LNCaP clone FGC (cell line): ENCODE results near the gene CAPS.

Experiments used
- DNase-seq: peaks from one replicate; pipeline ENCODE4 v3.0.0-alpha.2; 2011; ENCODE audit warnings: low read depth
- H3K4me3 ChIP-seq: 2 replicates; pipeline ENCODE4 v1.5.1; 2011; ENCODE audit warnings: mild to moderate bottlenecking, low read depth, low read length, control low read depth
- TF ChIP-seq, protein P1 (sequence below): IDR thresholded peaks from 2 replicates; pipeline ENCODE4 v1.5.1; 2012; ENCODE audit warnings: mild to moderate bottlenecking; ENCODE audit not compliant: control insufficient read depth, insufficient read depth; ENCODE audit errors: extremely low read depth

CAPS gene

DNA sequence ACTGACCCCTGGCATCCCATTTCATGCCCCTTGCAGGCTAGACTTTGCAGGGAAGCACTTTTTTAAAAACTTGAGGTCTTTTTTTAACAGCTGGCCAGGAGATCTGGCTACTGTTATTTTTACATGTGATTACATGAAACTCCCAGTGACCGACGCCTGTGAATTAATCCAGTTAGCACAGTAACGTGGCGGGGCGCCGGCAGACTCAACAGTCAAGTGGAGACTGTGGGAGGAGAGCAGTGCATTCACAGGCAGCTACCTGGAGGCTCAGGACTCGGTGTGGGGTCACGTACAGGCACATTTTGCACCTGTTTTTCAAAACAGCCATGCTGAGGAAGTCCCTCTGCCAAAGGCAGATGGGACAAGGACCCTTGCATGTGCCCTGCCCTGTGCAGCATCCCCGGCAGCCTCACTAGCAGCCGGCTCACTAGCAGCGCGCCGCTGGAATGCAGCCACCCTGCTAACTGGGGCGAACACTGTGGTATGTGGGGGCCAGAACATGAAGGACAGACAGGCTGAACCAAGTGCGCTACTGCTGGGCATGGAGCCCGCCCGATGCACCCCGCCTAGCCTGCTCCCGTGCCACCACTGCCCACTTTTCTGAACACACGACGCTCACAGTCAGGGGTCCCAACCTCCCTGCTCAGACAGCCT is 18.7 kb downstream of the CAPS start:
- no peak overlapping the region for H3K4me3 ChIP-seq

DNA sequence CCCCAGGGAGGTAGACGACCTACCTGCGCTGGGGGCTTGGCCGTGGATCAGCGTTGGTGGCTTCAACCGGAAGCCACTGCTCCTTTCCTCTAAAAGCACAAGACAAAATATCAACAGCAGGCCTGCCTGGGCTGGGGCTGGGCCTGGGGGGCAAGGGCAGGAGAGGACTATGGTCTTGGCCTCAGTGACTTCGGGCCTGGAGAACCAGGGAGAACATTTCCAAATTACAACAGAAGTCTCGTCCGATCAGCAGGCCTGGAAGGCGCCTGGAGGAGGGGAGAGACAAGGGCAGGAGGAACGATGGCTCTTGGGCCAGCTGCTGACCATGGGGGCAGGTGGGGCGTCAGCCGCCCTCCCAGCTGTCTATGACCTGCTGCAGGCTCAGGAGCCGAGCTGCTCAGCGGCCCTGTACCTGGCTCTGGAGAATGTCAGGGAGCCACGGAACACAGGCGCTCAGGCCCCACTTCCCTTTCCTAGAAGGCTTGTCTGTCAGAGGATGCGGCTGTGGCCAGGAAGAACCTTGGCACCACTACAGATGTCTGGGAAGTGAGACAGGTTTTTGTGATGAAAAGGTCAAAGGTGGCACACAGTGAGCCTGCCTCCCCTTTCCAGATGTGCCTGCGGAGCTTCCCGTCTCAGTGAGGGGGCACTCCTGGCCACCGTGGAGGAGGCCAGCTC is 19.5 kb downstream of the CAPS start:
- DNase-seq: peak; percentile 7
- no peak overlapping the region for H3K4me3 ChIP-seq
- TF ChIP-seq, protein P1, sequence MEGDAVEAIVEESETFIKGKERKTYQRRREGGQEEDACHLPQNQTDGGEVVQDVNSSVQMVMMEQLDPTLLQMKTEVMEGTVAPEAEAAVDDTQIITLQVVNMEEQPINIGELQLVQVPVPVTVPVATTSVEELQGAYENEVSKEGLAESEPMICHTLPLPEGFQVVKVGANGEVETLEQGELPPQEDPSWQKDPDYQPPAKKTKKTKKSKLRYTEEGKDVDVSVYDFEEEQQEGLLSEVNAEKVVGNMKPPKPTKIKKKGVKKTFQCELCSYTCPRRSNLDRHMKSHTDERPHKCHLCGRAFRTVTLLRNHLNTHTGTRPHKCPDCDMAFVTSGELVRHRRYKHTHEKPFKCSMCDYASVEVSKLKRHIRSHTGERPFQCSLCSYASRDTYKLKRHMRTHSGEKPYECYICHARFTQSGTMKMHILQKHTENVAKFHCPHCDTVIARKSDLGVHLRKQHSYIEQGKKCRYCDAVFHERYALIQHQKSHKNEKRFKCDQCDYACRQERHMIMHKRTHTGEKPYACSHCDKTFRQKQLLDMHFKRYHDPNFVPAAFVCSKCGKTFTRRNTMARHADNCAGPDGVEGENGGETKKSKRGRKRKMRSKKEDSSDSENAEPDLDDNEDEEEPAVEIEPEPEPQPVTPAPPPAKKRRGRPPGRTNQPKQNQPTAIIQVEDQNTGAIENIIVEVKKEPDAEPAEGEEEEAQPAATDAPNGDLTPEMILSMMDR: no peak

More for the DNA sequence above, 18.7 kb downstream of the CAPS start:
- TF ChIP-seq, protein P1: no peak
- no peak for DNase-seq

DNA sequence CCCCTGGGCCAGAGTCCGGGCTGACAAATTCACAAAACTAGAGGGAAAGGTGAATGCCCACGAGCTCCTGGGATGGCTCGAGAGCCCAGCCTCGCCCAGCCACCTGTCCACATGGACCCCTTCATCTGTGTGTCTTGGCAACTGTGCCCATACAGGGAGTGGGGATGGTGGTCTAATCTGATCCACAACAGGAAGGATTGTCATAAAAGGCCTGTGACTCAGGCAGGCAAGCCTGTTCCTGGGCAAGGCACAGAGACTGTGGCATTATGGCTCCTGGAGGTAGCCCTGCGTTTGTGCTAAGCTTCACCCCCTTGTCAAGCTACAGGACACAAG is 20.0 kb downstream of the CAPS start:
- TF ChIP-seq, protein P1: no peak
- no peak for DNase-seq
- H3K4me3 ChIP-seq: no peak overlapping the region

DNA sequence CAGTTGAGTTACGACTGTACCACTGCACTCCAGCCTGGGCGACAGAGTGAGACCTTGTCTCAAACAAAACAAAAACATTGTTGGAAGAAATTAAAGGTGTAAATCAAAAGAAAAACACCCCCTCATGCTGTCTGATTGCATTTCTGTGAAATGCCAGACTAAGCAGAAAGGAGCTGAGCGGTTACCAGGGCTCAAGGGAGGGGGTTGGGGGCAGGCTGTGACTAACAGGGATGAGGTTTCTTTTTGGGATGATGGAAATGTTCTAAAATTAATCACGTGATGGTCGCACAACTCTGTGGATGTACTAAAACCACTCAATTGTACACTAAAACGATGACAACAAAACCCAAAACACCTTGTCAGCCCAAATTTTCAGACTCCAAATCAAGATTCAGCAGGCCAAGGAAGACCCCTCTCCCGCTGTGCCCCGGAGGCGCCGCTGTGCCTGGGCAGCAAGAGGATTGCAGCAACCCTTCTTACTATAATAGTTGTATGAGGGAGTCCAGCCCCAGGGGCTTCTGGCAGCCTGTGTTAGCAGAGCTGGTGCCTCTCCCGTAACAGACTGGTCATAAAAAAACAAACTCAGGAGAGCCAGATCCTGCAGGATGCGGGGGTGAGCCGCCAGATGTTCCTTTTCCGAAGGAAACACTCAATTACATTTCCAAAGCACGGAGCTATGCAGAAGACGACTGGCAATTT is 20.9 kb downstream of the CAPS start:
- no peak overlapping the region for H3K4me3 ChIP-seq
- DNase-seq: no peak
- TF ChIP-seq, protein P1: no peak

DNA sequence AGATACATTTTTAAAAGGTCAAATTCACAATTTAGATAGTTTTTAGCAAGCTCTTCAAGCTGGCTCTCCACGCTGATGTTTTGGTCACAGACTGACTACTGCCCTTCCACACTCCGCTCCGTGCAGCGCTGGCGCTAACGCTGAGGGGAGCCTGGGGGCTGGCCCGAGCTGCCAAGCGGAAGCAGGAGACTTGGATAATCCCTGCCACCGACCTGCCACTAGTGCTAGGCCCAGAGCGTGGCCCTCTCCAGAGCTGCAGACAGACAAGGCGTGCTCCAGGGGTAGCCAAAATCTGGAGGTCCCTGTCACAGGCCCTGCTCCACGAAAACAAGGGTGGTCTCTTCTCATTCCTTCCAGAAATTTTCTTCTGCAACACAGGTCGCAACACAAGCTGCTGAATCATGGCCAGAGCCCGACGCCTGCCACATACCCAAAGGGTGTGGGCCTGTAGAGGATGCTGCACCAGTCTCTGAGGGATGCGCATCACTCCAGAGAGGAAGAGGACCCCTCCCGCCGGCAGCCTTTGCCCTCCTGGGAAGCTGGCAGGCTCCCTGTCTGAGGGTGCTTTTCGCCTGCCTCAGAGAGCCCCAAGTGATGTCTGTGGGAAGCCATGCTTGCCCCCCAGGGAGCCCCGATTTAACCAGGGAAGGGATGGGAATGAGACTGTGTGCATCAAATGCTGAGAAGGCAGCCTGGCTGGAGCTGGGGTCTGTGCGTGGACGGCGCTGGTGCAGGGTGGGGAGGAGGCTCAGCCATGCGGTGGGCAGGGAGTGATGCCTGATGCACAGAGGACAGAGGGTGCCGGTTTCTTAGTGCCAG is 21.6 kb downstream of the CAPS start:
- no peak for DNase-seq
- TF ChIP-seq, protein P1: no peak

DNA sequence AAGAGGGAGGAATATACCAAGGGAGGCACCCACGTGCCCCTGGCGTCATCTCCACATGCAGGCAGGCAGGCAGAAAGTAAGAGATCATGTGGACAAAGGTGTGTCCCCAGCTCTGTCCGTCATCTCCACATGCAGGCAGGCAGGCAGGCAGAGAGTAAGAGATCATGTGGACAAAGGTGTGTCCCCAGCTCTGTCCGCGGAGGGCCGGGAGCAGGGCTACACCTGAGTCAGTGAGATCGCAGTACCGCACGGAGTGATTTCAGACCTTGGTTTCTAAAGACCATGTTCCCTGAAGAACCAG is 22.2 kb downstream of the CAPS start:
- no peak overlapping the region for H3K4me3 ChIP-seq
- TF ChIP-seq, protein P1: no peak
- no peak for DNase-seq

More for the DNA sequence above, 21.6 kb downstream of the CAPS start:
- no peak overlapping the region for H3K4me3 ChIP-seq
